ENCODE measurements around the gene ZNF506.
"Not testable (repeated sequence)": the region's sequence is repeated elsewhere in the genome, so short reads cannot be mapped to it uniquely, and the experiment has no call there.

The ZNF506 gene

GRCh38 chr19:19782783-19783182, 38.8 kb downstream of the ZNF506 start:
- no peak for FAIRE-seq

GRCh38 chr19:19781791-19782190, 39.8 kb downstream of the ZNF506 start:
- not testable (repeated sequence) for FAIRE-seq; DNase-seq (ENCODE audit: extremely low spot score, insufficient read length, low read depth)

More at GRCh38 chr19:19782783-19783182, 38.8 kb downstream of the ZNF506 start:
- no peak for DNase-seq (ENCODE audit: extremely low spot score, insufficient read length, low read depth)

GRCh38 chr19:19778666-19779065, 42.9 kb downstream of the ZNF506 start:
- DNase-seq (ENCODE audit: extremely low spot score, insufficient read length, low read depth) (no peak), FAIRE-seq (no peak)

GRCh38 chr19:19777692-19778091, 43.9 kb downstream of the ZNF506 start:
- FAIRE-seq (no peak), DNase-seq (ENCODE audit: extremely low spot score, insufficient read length, low read depth) (no peak)

- DNase-seq (ENCODE audit: extremely low spot score, insufficient read length, low read depth) (peak; percentile 81), FAIRE-seq (peak; percentile 99)
These were observed 45.1 kb downstream of the ZNF506 start for GRCh38 chr19:19776206-19777008.

- DNase-seq (ENCODE audit: extremely low spot score, insufficient read length, low read depth): no peak
- FAIRE-seq: no peak
These were observed 45.7 kb downstream of the ZNF506 start for GRCh38 chr19:19775891-19776205.

- FAIRE-seq: no peak
- DNase-seq (ENCODE audit: extremely low spot score, insufficient read length, low read depth): no peak
These were observed 47.1 kb downstream of the ZNF506 start for GRCh38 chr19:19774354-19775033.

GRCh38 chr19:19771963-19772362, 49.6 kb downstream of the ZNF506 start:
- not testable (repeated sequence) for FAIRE-seq; DNase-seq (ENCODE audit: extremely low spot score, insufficient read length, low read depth)

- not testable (repeated sequence) for FAIRE-seq
These were observed 51.6 kb downstream of the ZNF506 start for GRCh38 chr19:19769971-19770370.

GRCh38 chr19:19758164-19758563, 63.4 kb downstream of the ZNF506 start:
- no peak for FAIRE-seq

More at GRCh38 chr19:19769971-19770370, 51.6 kb downstream of the ZNF506 start:
- not testable (repeated sequence) for DNase-seq (ENCODE audit: extremely low spot score, insufficient read length, low read depth)

GRCh38 chr19:19752760-19753403, 68.7 kb downstream of the ZNF506 start:
- DNase-seq (ENCODE audit: extremely low spot score, insufficient read length, low read depth) (no peak), FAIRE-seq (no peak)

More at GRCh38 chr19:19758164-19758563, 63.4 kb downstream of the ZNF506 start:
- DNase-seq (ENCODE audit: extremely low spot score, insufficient read length, low read depth): no peak

GRCh38 chr19:19751846-19752245, 69.7 kb downstream of the ZNF506 start:
- FAIRE-seq (no peak), DNase-seq (ENCODE audit: extremely low spot score, insufficient read length, low read depth) (no peak)

- FAIRE-seq (no peak), DNase-seq (ENCODE audit: extremely low spot score, insufficient read length, low read depth) (no peak)
These were observed 70.4 kb downstream of the ZNF506 start for GRCh38 chr19:19750842-19751790.

- DNase-seq (ENCODE audit: extremely low spot score, insufficient read length, low read depth): no peak
- no peak for FAIRE-seq
These were observed 71.4 kb downstream of the ZNF506 start for GRCh38 chr19:19749908-19750841.

- FAIRE-seq: no peak
- DNase-seq (ENCODE audit: extremely low spot score, insufficient read length, low read depth): no peak
These were observed 72.2 kb downstream of the ZNF506 start for GRCh38 chr19:19749117-19749907.

GRCh38 chr19:19748249-19748938, 73.2 kb downstream of the ZNF506 start:
- FAIRE-seq (no peak), DNase-seq (ENCODE audit: extremely low spot score, insufficient read length, low read depth) (no peak)
